ENCODE measurements around the gene ADNP.

DNA sequence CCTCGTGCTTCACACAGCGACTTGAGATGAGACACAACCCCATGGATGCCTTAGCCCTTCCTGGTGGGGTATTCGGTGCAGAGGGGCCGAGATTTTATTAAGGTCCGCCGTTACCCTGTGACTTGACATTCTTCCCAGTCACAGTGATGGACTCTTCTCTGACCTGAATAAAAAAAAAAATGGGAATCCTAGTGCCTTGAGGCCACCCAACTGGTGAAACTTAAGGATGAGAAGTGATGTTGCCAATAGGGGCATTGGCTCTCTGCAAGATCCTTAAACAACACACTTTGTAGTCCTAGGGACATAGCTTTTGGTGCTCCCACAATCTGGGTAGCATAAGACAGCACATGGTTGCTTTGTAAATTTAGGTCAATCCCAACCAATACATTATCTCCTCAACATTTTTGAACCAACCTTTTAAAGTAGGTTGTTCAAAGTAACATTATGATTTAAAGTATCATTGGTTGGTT, 814 bp upstream of the ADNP start:
- TF ChIP-seq, protein P1, sequence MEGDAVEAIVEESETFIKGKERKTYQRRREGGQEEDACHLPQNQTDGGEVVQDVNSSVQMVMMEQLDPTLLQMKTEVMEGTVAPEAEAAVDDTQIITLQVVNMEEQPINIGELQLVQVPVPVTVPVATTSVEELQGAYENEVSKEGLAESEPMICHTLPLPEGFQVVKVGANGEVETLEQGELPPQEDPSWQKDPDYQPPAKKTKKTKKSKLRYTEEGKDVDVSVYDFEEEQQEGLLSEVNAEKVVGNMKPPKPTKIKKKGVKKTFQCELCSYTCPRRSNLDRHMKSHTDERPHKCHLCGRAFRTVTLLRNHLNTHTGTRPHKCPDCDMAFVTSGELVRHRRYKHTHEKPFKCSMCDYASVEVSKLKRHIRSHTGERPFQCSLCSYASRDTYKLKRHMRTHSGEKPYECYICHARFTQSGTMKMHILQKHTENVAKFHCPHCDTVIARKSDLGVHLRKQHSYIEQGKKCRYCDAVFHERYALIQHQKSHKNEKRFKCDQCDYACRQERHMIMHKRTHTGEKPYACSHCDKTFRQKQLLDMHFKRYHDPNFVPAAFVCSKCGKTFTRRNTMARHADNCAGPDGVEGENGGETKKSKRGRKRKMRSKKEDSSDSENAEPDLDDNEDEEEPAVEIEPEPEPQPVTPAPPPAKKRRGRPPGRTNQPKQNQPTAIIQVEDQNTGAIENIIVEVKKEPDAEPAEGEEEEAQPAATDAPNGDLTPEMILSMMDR (conservative IDR thresholded peaks at IDR 0.05; ENCODE audit: low read depth, low read length) = no peak
- TF ChIP-seq EZH2 (IDR thresholded peaks at IDR 0.05; ENCODE audit: low read length, unreplicated experiment) = no peak
- TF ChIP-seq EZH2phosphoT487 (IDR thresholded peaks at IDR 0.05; ENCODE audit: borderline replicate concordance, low read length) = no peak
